Measurements from ENCODE around the gene RANBP9.
A peak's percentile ranks its signal among the peaks of the same experiment; 100 is the strongest.

RANBP9 gene

GRCh38 chr6:13741365-13741764, 29.7 kb upstream of the RANBP9 start:
- no peak overlapping the region for H3K27ac ChIP-seq
- TF ChIP-seq CTCF (conservative IDR thresholded peaks at IDR 0.05) = no peak

- no peak overlapping the region for H3K27ac ChIP-seq
- no peak for TF ChIP-seq CTCF (conservative IDR thresholded peaks at IDR 0.05)
Observed at GRCh38 chr6:13735031-13735430, 23.4 kb upstream of the RANBP9 start.

- TF ChIP-seq CTCF (conservative IDR thresholded peaks at IDR 0.05) = no peak
- peak overlapping the region; percentile 58 for H3K27ac ChIP-seq
Observed at GRCh38 chr6:13733178-13733887, 21.7 kb upstream of the RANBP9 start.

- no peak for TF ChIP-seq CTCF (conservative IDR thresholded peaks at IDR 0.05)
- H3K27ac ChIP-seq = no peak overlapping the region
Observed at GRCh38 chr6:13730704-13731103, 19.1 kb upstream of the RANBP9 start.

- TF ChIP-seq CTCF (conservative IDR thresholded peaks at IDR 0.05) = no peak
- H3K27ac ChIP-seq = no peak overlapping the region
Observed at GRCh38 chr6:13729891-13730290, 18.3 kb upstream of the RANBP9 start.

GRCh38 chr6:13725570-13725969, 13.9 kb upstream of the RANBP9 start:
- TF ChIP-seq CTCF (conservative IDR thresholded peaks at IDR 0.05) = no peak
- H3K27ac ChIP-seq = no peak overlapping the region

- no peak for TF ChIP-seq CTCF (conservative IDR thresholded peaks at IDR 0.05)
- H3K27ac ChIP-seq = no peak overlapping the region
Observed at GRCh38 chr6:13725052-13725451, 13.4 kb upstream of the RANBP9 start.
